ENCODE measurements around the gene TRIM16. TPM values are rescaled to one million over a fixed set of nuclear protein-coding genes. Genes with fewer than 3 reads are reported as not detected.
A peak's percentile ranks its signal among the peaks of the same experiment; 100 is the strongest.
"Not testable (repeated sequence)": the region's sequence is repeated elsewhere in the genome, so short reads cannot be mapped to it uniquely, and the experiment has no call there.

The TRIM16 gene
- total RNA-seq, 1 donor from 2014 or later = 20.1 TPM

GRCh38 chr17:15659663-15660062 is 24.4 kb downstream of the TRIM16 start:
- Histone ChIP-seq H3K9me3 (no peaks in the 10 kb centered on the region), H3K36me3 (no peaks in the 10 kb centered on the region), H3K4me3 (no peak overlapping the region), H3K27ac (peak overlapping the region; percentile 60), H3K27me3 (no peaks in the 10 kb centered on the region), H3K4me1 (no peaks in the 10 kb centered on the region)
- DNase-seq (peak; percentile 68), ATAC-seq (peak; percentile 88)
- TF ChIP-seq, protein P1, sequence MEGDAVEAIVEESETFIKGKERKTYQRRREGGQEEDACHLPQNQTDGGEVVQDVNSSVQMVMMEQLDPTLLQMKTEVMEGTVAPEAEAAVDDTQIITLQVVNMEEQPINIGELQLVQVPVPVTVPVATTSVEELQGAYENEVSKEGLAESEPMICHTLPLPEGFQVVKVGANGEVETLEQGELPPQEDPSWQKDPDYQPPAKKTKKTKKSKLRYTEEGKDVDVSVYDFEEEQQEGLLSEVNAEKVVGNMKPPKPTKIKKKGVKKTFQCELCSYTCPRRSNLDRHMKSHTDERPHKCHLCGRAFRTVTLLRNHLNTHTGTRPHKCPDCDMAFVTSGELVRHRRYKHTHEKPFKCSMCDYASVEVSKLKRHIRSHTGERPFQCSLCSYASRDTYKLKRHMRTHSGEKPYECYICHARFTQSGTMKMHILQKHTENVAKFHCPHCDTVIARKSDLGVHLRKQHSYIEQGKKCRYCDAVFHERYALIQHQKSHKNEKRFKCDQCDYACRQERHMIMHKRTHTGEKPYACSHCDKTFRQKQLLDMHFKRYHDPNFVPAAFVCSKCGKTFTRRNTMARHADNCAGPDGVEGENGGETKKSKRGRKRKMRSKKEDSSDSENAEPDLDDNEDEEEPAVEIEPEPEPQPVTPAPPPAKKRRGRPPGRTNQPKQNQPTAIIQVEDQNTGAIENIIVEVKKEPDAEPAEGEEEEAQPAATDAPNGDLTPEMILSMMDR (IDR thresholded peaks at IDR 0.05) = no peak
- intact Hi-C loops (cut with DNase I) = no loop called here

DNA sequence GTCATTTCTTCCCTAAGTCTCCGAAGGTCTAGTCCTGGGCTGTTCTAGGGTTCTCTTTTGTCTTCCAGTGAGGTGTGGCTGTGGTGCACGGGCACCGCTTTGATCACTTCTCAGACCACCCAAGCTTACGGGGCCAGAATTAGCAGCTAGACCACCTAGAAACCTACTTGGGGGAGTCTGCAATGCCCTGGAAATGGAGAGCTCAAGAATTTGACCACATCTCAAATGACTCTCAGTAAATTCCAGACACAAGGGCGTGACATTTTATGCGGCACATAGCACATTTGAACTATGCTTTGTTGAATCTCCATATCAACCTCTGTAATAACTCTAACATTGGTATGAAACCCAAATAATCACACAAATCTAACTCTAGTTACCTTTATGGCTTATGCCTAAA is 24.9 kb downstream of the TRIM16 start:
- Histone ChIP-seq H3K27me3 (no peaks in the 10 kb centered on the region), H3K9me3 (no peaks in the 10 kb centered on the region), H3K4me1 (no peaks in the 10 kb centered on the region), H3K4me3 (no peak overlapping the region), H3K36me3 (no peaks in the 10 kb centered on the region), H3K27ac (peak overlapping the region; percentile 60)
- DNase-seq (no peak), ATAC-seq (no peak)
- intact Hi-C loops (cut with DNase I) = no loop called here
- TF ChIP-seq, protein P1 (IDR thresholded peaks at IDR 0.05) = no peak

GRCh38 chr17:15658296-15658695 is 25.8 kb downstream of the TRIM16 start:
- Histone ChIP-seq H3K4me1 (no peaks in the 10 kb centered on the region), H3K4me3 (no peak overlapping the region), H3K36me3 (no peaks in the 10 kb centered on the region), H3K27ac (no peak overlapping the region), H3K27me3 (no peaks in the 10 kb centered on the region), H3K9me3 (no peaks in the 10 kb centered on the region)
- ATAC-seq (no peak), DNase-seq (no peak)
- intact Hi-C loops (cut with DNase I) = no loop called here
- TF ChIP-seq, protein P1 (IDR thresholded peaks at IDR 0.05) = no peak

DNA sequence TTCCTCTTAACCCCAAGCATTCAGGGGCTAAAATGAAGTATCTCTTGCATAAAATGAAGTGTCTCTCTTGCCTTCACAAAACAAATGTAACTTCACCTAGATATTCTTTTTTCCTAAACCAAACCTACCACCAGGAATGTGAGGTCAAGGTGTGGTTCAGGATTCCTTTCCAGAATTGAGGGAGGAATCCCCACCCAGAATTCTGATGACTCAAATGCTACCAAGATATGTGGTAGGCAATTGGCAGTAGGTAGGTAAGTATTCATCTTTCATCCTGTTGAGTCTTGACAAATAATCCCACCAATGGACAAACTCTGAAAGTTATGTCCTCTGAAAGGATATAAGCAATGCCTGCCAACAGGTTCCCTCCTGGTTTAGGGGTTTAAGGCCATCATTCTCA is 26.2 kb downstream of the TRIM16 start:
- H3K27ac ChIP-seq = no peak overlapping the region
- no peak overlapping the region for H3K4me3 ChIP-seq
- no peak for ATAC-seq
- H3K9me3 ChIP-seq = no peaks in the 10 kb centered on the region
- H3K36me3 ChIP-seq = no peaks in the 10 kb centered on the region
- intact Hi-C loops (cut with DNase I) = no loop called here
- DNase-seq = no peak
- no peaks in the 10 kb centered on the region for H3K4me1 ChIP-seq
- no peaks in the 10 kb centered on the region for H3K27me3 ChIP-seq
- TF ChIP-seq, protein P1 (IDR thresholded peaks at IDR 0.05) = no peak

DNA sequence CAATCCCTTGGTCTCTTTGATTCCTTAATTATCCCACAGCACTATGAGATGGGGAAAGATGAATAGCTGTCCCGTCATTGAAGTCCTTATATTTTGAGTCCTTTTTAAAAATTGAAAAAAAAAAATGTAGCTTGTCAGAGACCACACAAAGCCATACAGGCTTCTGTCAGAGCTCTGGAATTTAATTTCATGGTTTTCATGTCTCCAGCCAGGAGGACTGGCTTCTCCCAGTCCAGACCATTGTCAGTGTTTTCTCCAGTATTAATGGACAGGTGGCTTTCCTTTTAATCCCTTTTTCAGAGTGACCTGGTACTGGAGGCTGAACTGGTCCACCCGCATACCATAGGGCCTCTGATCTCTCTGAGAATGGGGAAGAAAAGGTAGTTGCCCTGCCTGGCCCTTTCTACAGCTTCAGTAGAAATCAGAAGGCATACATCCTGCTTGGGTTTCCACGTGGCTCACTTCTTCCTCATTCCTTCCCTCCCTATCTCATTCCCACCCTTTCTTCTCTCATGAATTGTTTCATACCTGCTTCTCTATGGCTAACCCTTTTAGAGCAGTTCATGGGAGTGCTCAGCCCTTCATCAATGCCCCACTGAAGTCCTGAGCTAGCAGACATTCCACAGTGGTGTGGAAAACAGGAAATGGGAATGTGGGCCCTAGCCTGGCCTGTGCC is 29.1 kb downstream of the TRIM16 start:
- Histone ChIP-seq H3K9me3 (no peaks in the 10 kb centered on the region), H3K27ac (no peak overlapping the region), H3K4me3 (no peak overlapping the region), H3K36me3 (no peaks in the 10 kb centered on the region), H3K4me1 (peaks cover 14% of the 10 kb centered on the region), H3K27me3 (no peaks in the 10 kb centered on the region)
- TF ChIP-seq, protein P1 (IDR thresholded peaks at IDR 0.05) = no peak
- ATAC-seq (no peak), DNase-seq (no peak)
- intact Hi-C loops (cut with DNase I) = no loop called here

GRCh38 chr17:15654401-15654800 is 29.7 kb downstream of the TRIM16 start:
- H3K9me3 ChIP-seq; H3K27me3 ChIP-seq; ATAC-seq; intact Hi-C loops (cut with DNase I); DNase-seq; H3K4me3 ChIP-seq; H3K36me3 ChIP-seq; H3K27ac ChIP-seq: not testable (repeated sequence)
- peaks cover 17% of the 10 kb centered on the region for H3K4me1 ChIP-seq

Measured in upper lobe of right lung (tissue), 1 donor.